ENCODE results near the gene CKS2. TPM values are rescaled to one million over a fixed set of nuclear protein-coding genes. Genes with fewer than 3 reads are reported as not detected.

Gene CKS2
- total RNA-seq, 1 experiment from 2014 or later, result 299 TPM

DNA sequence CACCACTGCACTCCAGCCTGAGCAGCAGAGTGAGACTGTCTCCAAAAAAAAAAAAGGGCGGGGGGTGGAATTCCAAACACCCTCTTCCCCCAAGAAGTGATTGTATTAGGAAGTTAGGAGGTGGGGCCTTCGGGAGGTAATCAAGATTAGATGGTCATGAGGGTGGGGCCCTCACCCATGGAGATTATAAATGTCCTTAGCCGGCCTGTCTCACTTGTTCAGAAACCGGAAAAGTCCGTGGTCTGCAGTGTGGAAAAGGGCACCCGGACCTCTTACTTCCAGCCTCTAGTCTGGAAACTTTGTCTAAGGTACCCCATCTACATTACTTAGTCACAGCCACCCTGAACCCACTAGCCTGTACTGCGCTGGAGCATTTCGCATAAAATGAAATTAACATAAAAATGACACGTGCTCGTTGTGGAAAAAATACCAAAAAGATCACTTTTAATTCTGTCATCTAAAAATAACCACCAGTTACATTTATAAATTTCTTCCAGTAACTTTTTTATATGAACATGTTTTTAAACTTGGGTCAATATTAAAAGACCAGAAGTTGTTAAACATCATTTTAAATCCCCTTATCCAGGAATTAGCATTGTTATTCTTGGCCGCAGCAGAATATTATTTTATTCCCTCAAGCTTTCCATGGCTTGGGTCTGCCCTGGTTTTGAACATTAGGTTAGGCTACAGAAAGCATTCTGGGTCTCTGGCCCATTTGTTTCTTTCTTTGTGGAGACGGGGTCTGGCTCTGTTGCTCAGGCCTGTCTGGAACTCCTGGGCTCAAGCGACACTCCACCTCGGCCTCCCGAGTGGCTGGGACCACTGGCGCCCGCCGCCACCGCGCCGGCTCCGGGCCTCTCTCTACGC lies 1.2 kb upstream of the CKS2 start:
- ATAC-seq (no peak), DNase-seq (ENCODE audit: low spot score) (no peak)
- peak overlapping the region; percentile 93 for H3K4me3 Mint-ChIP-seq
- CTCF ChIA-PET, result no interaction called here
- no peaks in the 10 kb centered on the region; the same call in 1 of the 2 replicates for H3K27me3 Mint-ChIP-seq (ENCODE audit: low read depth)
- peaks cover 26% of the 10 kb centered on the region for H3K4me1 Mint-ChIP-seq
- H3K27ac Mint-ChIP-seq, result peak overlapping the region; percentile 95
- H3K9me3 Mint-ChIP-seq, result peaks cover 7% of the 10 kb centered on the region
- POLR2A ChIA-PET, result interaction anchor here (0.6 to 1.3 kb wide), 4 partner anchors 11 to 389 kb away, joined by 3 to 5 read pairs (median 4); no protein-coding TSS in a partner anchor
- TF ChIP-seq, protein P1, sequence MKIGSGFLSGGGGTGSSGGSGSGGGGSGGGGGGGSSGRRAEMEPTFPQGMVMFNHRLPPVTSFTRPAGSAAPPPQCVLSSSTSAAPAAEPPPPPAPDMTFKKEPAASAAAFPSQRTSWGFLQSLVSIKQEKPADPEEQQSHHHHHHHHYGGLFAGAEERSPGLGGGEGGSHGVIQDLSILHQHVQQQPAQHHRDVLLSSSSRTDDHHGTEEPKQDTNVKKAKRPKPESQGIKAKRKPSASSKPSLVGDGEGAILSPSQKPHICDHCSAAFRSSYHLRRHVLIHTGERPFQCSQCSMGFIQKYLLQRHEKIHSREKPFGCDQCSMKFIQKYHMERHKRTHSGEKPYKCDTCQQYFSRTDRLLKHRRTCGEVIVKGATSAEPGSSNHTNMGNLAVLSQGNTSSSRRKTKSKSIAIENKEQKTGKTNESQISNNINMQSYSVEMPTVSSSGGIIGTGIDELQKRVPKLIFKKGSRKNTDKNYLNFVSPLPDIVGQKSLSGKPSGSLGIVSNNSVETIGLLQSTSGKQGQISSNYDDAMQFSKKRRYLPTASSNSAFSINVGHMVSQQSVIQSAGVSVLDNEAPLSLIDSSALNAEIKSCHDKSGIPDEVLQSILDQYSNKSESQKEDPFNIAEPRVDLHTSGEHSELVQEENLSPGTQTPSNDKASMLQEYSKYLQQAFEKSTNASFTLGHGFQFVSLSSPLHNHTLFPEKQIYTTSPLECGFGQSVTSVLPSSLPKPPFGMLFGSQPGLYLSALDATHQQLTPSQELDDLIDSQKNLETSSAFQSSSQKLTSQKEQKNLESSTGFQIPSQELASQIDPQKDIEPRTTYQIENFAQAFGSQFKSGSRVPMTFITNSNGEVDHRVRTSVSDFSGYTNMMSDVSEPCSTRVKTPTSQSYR (CRISPR knock-in tag; IDR thresholded peaks at IDR 0.05), result no peak
- TF ChIP-seq, protein P2, sequence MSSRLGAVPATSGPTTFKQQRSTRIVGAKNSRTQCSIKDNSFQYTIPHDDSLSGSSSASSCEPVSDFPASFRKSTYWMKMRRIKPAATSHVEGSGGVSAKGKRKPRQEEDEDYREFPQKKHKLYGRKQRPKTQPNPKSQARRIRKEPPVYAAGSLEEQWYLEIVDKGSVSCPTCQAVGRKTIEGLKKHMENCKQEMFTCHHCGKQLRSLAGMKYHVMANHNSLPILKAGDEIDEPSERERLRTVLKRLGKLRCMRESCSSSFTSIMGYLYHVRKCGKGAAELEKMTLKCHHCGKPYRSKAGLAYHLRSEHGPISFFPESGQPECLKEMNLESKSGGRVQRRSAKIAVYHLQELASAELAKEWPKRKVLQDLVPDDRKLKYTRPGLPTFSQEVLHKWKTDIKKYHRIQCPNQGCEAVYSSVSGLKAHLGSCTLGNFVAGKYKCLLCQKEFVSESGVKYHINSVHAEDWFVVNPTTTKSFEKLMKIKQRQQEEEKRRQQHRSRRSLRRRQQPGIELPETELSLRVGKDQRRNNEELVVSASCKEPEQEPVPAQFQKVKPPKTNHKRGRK (CRISPR knock-in tag; IDR thresholded peaks at IDR 0.05; ENCODE audit: borderline replicate concordance), result no peak
- TF ChIP-seq, protein P3, sequence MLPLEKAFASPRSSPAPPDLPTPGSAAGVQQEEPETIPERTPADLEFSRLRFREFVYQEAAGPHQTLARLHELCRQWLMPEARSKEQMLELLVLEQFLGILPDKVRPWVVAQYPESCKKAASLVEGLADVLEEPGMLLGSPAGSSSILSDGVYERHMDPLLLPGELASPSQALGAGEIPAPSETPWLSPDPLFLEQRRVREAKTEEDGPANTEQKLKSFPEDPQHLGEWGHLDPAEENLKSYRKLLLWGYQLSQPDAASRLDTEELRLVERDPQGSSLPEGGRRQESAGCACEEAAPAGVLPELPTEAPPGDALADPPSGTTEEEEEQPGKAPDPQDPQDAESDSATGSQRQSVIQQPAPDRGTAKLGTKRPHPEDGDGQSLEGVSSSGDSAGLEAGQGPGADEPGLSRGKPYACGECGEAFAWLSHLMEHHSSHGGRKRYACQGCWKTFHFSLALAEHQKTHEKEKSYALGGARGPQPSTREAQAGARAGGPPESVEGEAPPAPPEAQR (CRISPR knock-in tag; IDR thresholded peaks at IDR 0.05), result no peak
- TF ChIP-seq ZNF121 (CRISPR knock-in tag; IDR thresholded peaks at IDR 0.05) (peak; percentile 35; the same call in 1 of the 2 replicates), RORB (CRISPR knock-in tag; IDR thresholded peaks at IDR 0.05) (no peak)
- TF ChIP-seq, protein P4, sequence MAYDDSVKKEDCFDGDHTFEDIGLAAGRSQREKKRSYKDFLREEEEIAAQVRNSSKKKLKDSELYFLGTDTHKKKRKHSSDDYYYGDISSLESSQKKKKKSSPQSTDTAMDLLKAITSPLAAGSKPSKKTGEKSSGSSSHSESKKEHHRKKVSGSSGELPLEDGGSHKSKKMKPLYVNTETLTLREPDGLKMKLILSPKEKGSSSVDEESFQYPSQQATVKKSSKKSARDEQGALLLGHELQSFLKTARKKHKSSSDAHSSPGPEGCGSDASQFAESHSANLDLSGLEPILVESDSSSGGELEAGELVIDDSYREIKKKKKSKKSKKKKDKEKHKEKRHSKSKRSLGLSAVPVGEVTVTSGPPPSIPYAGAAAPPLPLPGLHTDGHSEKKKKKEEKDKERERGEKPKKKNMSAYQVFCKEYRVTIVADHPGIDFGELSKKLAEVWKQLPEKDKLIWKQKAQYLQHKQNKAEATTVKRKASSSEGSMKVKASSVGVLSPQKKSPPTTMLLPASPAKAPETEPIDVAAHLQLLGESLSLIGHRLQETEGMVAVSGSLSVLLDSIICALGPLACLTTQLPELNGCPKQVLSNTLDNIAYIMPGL (CRISPR knock-in tag; IDR thresholded peaks at IDR 0.05), result no peak
- TF ChIP-seq, protein P5, sequence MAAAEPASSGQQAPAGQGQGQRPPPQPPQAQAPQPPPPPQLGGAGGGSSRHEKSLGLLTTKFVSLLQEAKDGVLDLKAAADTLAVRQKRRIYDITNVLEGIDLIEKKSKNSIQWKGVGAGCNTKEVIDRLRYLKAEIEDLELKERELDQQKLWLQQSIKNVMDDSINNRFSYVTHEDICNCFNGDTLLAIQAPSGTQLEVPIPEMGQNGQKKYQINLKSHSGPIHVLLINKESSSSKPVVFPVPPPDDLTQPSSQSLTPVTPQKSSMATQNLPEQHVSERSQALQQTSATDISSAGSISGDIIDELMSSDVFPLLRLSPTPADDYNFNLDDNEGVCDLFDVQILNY (CRISPR knock-in tag; IDR thresholded peaks at IDR 0.05), result no peak; the same call in 1 of the 2 replicates
- H3K36me3 Mint-ChIP-seq, result peaks cover 55% of the 10 kb centered on the region

DNA sequence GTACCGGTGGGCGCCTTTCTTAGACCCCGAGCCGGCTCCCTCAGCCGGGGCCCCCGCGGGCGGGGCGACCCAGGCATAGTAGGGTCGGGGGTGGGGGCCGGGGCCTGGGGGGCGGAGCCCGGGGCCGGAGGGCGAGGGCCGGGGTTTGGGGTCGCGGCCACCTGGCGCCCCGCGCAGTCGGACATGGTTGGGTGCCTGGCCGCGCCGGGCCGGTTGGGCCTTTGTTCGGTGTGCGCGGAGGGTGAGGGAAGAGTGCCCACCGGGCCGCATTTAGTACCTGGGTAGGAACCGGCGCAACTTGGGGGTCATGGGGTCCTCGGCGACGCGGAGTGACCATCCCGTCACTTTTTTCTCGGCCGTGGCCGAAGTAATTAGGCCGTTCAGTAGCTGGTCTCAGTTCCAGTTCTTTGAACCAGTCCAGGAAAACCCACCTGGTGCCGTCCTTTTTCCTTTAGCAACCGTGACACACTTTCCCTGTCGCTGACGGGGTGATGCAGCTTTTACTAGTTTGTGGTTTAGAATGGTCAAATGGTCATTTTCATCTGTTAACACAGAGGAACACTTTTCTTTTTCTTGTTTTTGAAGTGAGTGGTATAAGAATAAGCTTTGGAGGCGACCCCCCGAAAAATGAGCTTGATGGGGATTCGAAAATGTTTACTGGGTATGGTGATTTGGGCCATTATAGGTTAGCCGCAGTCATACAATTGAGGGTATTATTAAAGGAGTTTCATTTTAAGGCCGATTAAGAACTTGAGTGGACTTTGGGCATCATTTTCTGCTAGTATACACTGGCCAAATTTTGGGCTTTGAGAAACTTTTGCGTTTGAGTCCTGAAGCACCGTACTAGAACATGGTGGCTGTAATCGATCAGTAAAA lies 589 bp downstream of the CKS2 start:
- POLR2A ChIA-PET, result no interaction called here
- Mint-ChIP-seq H3K4me1 (peaks cover 39% of the 10 kb centered on the region), H3K9me3 (no peaks in the 10 kb centered on the region), H3K27ac (peak overlapping the region; percentile 90), H3K27me3 (ENCODE audit: low read depth) (no peaks in the 10 kb centered on the region; the same call in 1 of the 2 replicates), H3K4me3 (peak overlapping the region; percentile 93), H3K36me3 (peaks cover 58% of the 10 kb centered on the region)
- DNase-seq (ENCODE audit: low spot score) (no peak), ATAC-seq (peak; percentile 2)
- CTCF ChIA-PET, result no interaction called here
- peak; percentile 28; the same call in 1 of the 2 replicates for TF ChIP-seq PRRX2 (CRISPR knock-in tag; IDR thresholded peaks at IDR 0.05)
- TF ChIP-seq NR1H2 (CRISPR knock-in tag; IDR thresholded peaks at IDR 0.05), result no peak
- no peak for TF ChIP-seq FOXJ3 (CRISPR knock-in tag; IDR thresholded peaks at IDR 0.05; ENCODE audit: borderline replicate concordance)
- 0 out of 2 replicates have a peak, but pooled peaks have one; percentile 80 for TF ChIP-seq EMX1 (CRISPR knock-in tag; IDR thresholded peaks at IDR 0.05)
- no peak for TF ChIP-seq SMAD4 (CRISPR knock-in tag; IDR thresholded peaks at IDR 0.05)
- TF ChIP-seq, protein P6, sequence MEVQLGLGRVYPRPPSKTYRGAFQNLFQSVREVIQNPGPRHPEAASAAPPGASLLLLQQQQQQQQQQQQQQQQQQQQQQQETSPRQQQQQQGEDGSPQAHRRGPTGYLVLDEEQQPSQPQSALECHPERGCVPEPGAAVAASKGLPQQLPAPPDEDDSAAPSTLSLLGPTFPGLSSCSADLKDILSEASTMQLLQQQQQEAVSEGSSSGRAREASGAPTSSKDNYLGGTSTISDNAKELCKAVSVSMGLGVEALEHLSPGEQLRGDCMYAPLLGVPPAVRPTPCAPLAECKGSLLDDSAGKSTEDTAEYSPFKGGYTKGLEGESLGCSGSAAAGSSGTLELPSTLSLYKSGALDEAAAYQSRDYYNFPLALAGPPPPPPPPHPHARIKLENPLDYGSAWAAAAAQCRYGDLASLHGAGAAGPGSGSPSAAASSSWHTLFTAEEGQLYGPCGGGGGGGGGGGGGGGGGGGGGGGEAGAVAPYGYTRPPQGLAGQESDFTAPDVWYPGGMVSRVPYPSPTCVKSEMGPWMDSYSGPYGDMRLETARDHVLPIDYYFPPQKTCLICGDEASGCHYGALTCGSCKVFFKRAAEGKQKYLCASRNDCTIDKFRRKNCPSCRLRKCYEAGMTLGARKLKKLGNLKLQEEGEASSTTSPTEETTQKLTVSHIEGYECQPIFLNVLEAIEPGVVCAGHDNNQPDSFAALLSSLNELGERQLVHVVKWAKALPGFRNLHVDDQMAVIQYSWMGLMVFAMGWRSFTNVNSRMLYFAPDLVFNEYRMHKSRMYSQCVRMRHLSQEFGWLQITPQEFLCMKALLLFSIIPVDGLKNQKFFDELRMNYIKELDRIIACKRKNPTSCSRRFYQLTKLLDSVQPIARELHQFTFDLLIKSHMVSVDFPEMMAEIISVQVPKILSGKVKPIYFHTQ (CRISPR knock-in tag; IDR thresholded peaks at IDR 0.05), result peak; percentile 76; the same call in 1 of the 2 replicates
- TF ChIP-seq, protein P7, sequence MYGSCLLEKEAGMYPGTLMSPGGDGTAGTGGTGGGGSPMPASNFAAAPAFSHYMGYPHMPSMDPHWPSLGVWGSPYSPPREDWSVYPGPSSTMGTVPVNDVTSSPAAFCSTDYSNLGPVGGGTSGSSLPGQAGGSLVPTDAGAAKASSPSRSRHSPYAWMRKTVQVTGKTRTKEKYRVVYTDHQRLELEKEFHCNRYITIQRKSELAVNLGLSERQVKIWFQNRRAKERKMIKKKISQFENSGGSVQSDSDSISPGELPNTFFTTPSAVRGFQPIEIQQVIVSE (CRISPR knock-in tag; IDR thresholded peaks at IDR 0.05; ENCODE audit: borderline replicate concordance), result no peak
- TF ChIP-seq, protein P8, sequence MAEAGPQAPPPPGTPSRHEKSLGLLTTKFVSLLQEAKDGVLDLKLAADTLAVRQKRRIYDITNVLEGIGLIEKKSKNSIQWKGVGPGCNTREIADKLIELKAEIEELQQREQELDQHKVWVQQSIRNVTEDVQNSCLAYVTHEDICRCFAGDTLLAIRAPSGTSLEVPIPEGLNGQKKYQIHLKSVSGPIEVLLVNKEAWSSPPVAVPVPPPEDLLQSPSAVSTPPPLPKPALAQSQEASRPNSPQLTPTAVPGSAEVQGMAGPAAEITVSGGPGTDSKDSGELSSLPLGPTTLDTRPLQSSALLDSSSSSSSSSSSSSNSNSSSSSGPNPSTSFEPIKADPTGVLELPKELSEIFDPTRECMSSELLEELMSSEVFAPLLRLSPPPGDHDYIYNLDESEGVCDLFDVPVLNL (CRISPR knock-in tag; IDR thresholded peaks at IDR 0.05; ENCODE audit: borderline replicate concordance, low read depth), result no peak
- peak; percentile 76; the same call in 1 of the 2 replicates for TF ChIP-seq ZNF416 (CRISPR knock-in tag; IDR thresholded peaks at IDR 0.05)
- TF ChIP-seq, protein P9, sequence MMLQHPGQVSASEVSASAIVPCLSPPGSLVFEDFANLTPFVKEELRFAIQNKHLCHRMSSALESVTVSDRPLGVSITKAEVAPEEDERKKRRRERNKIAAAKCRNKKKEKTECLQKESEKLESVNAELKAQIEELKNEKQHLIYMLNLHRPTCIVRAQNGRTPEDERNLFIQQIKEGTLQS (CRISPR knock-in tag; conservative IDR thresholded peaks at IDR 0.05), result no peak
